RCC 7860 (cell line): ENCODE measurements around the gene TTYH2.
"Not testable (repeated sequence)": the region's sequence is repeated elsewhere in the genome, so short reads cannot be mapped to it uniquely, and the experiment has no call there.

Experiments used
- DNase-seq: peaks from one replicate; pipeline ENCODE4 v3.0.0-alpha.2; 2015; ENCODE audit warnings: low spot score
- FAIRE-seq: peaks from 2 replicates; lab custom pipeline; 2012; peaks lifted over from hg19 to GRCh38; lab: Jason Lieb, UNC

TTYH2 gene

GRCh38 chr17:74281799-74282198, 68.4 kb downstream of the TTYH2 start:
- DNase-seq (no peak), FAIRE-seq (no peak)

GRCh38 chr17:74282274-74282586, 68.9 kb downstream of the TTYH2 start:
- DNase-seq, FAIRE-seq: not testable (repeated sequence)

- no peak for FAIRE-seq
- DNase-seq: no peak
Measured at GRCh38 chr17:74282587-74283370, 69.4 kb downstream of the TTYH2 start.

GRCh38 chr17:74283371-74283673, 70.0 kb downstream of the TTYH2 start:
- DNase-seq: no peak
- no peak for FAIRE-seq

- FAIRE-seq: no peak
Measured at GRCh38 chr17:74287031-74287602, 73.7 kb downstream of the TTYH2 start.

GRCh38 chr17:74288785-74289184, 75.4 kb downstream of the TTYH2 start:
- DNase-seq: no peak
- no peak for FAIRE-seq

More at GRCh38 chr17:74287031-74287602, 73.7 kb downstream of the TTYH2 start:
- DNase-seq: no peak

- no peak for FAIRE-seq
- no peak for DNase-seq
Measured at GRCh38 chr17:74289688-74290087, 76.3 kb downstream of the TTYH2 start.

- FAIRE-seq (no peak), DNase-seq (no peak)
Measured at GRCh38 chr17:74290340-74290739, 77.0 kb downstream of the TTYH2 start.

GRCh38 chr17:74292495-74292894, 79.1 kb downstream of the TTYH2 start:
- FAIRE-seq: no peak

GRCh38 chr17:74295625-74296547, 82.5 kb downstream of the TTYH2 start:
- FAIRE-seq (peak; percentile 24), DNase-seq (peak; percentile 41)

More at GRCh38 chr17:74292495-74292894, 79.1 kb downstream of the TTYH2 start:
- DNase-seq: no peak

- DNase-seq: peak; percentile 13
- FAIRE-seq: no peak
Measured at GRCh38 chr17:74296548-74296936, 83.2 kb downstream of the TTYH2 start.

GRCh38 chr17:74297941-74298340, 84.6 kb downstream of the TTYH2 start:
- FAIRE-seq (no peak), DNase-seq (peak; percentile 20)

GRCh38 chr17:74298778-74299177, 85.4 kb downstream of the TTYH2 start:
- no peak for DNase-seq

GRCh38 chr17:74299226-74300009, 86.0 kb downstream of the TTYH2 start:
- DNase-seq (no peak), FAIRE-seq (no peak)

More at GRCh38 chr17:74298778-74299177, 85.4 kb downstream of the TTYH2 start:
- no peak for FAIRE-seq

- no peak for FAIRE-seq
- no peak for DNase-seq
Measured at GRCh38 chr17:74303305-74303704, 89.9 kb downstream of the TTYH2 start.

- DNase-seq (no peak), FAIRE-seq (no peak)
Measured at GRCh38 chr17:74304184-74304583, 90.8 kb downstream of the TTYH2 start.

- FAIRE-seq: no peak
- no peak for DNase-seq
Measured at GRCh38 chr17:74305865-74306654, 92.7 kb downstream of the TTYH2 start.

GRCh38 chr17:74307984-74308773, 94.8 kb downstream of the TTYH2 start:
- DNase-seq (no peak), FAIRE-seq (no peak)

- FAIRE-seq (no peak), DNase-seq (no peak)
Measured at GRCh38 chr17:74309902-74310301, 96.5 kb downstream of the TTYH2 start.
